H9 (cell line): ENCODE measurements around the gene FUNDC2. TPM values are rescaled to one million over a fixed set of nuclear protein-coding genes. Genes with fewer than 3 reads are reported as not detected.

Source experiments
- DNase-seq: peaks from one replicate; pipeline ENCODE4 v3.0.0-alpha.2; 2017
- H2AFZ ChIP-seq: one replicate; pipeline ENCODE4 v1.6.1; 2013; ENCODE audit warnings: mild to moderate bottlenecking, low read length, control low read depth, moderate library complexity
- H2AK5ac ChIP-seq: 2 replicates; pipeline ENCODE4 v1.6.1; 2013; ENCODE audit warnings: low read length, control low read depth, mixed read lengths; ENCODE audit not compliant: insufficient read length
- H2BK120ac ChIP-seq: one replicate; pipeline ENCODE4 v1.6.1; 2013; ENCODE audit warnings: low read depth, mild to moderate bottlenecking, low read length, control low read depth, inconsistent platforms; ENCODE audit not compliant: poor library complexity, severe bottlenecking
- H2BK12ac ChIP-seq: 2 replicates; pipeline ENCODE4 v1.6.1; 2013; ENCODE audit warnings: low read length, control low read depth, mixed read lengths, low read depth; ENCODE audit not compliant: insufficient read length
- H2BK15ac ChIP-seq: 2 replicates; pipeline ENCODE4 v1.6.1; 2013; ENCODE audit warnings: low read depth, low read length, control low read depth
- H2BK20ac ChIP-seq: one replicate; pipeline ENCODE4 v1.6.1; 2013; ENCODE audit warnings: low read depth, mild to moderate bottlenecking, low read length, control low read depth, inconsistent platforms; ENCODE audit not compliant: poor library complexity, severe bottlenecking
- H2BK5ac ChIP-seq: 2 replicates; pipeline ENCODE4 v1.6.1; 2013; ENCODE audit warnings: low read length, control low read depth, mixed read lengths; ENCODE audit not compliant: insufficient read length
- H3K14ac ChIP-seq: 2 replicates; pipeline ENCODE4 v1.6.1; 2013; ENCODE audit warnings: low read length, control low read depth; ENCODE audit not compliant: insufficient read depth
- H3K18ac ChIP-seq: 2 replicates; pipeline ENCODE4 v1.6.1; 2013; ENCODE audit warnings: low read depth, mild to moderate bottlenecking, mixed read lengths, low read length, control low read depth; ENCODE audit not compliant: insufficient read length
- H3K23ac ChIP-seq: 2 replicates; pipeline ENCODE4 v1.6.1; 2013; ENCODE audit warnings: low read length, control low read depth, mixed read lengths, low read depth; ENCODE audit not compliant: insufficient read length
- H3K23me2 ChIP-seq: 2 replicates; pipeline ENCODE4 v1.6.1; 2013; ENCODE audit warnings: low read depth, mild to moderate bottlenecking, mixed read lengths, low read length, control low read depth; ENCODE audit not compliant: insufficient read length, poor library complexity, severe bottlenecking
- H3K27ac ChIP-seq: 2 replicates; pipeline ENCODE4 v1.5.1; 2013; ENCODE audit warnings: low read length, control low read depth, mixed read lengths, low read depth; ENCODE audit not compliant: insufficient read length
- H3K27me3 ChIP-seq: 2 replicates; pipeline ENCODE4 v1.6.1; 2013; ENCODE audit warnings: low read length, control low read depth, inconsistent platforms; ENCODE audit not compliant: insufficient read depth
- H3K4ac ChIP-seq: 2 replicates; pipeline ENCODE4 v1.6.1; 2013; ENCODE audit warnings: low read depth, mild to moderate bottlenecking, control low read depth, inconsistent platforms, low read length, moderate library complexity
- H3K4me1 ChIP-seq: 2 replicates; pipeline ENCODE4 v1.6.1; 2013; ENCODE audit warnings: low read length, control low read depth, inconsistent platforms; ENCODE audit not compliant: insufficient read depth
- H3K4me2 ChIP-seq: 2 replicates; pipeline ENCODE4 v1.6.1; 2013; ENCODE audit warnings: low read length, control low read depth, mixed read lengths; ENCODE audit not compliant: insufficient read length, insufficient read depth
- H3K56ac ChIP-seq: 2 replicates; pipeline ENCODE4 v1.6.1; 2013; ENCODE audit warnings: low read depth, mild to moderate bottlenecking, mixed read lengths, low read length, control low read depth; ENCODE audit not compliant: insufficient read length
- H3K79me1 ChIP-seq: 2 replicates; pipeline ENCODE4 v1.6.1; 2013; ENCODE audit warnings: low read depth, mild to moderate bottlenecking, moderate library complexity, low read length, control low read depth, inconsistent platforms; ENCODE audit not compliant: insufficient read depth, poor library complexity, severe bottlenecking
- H3K79me2 ChIP-seq: 2 replicates; pipeline ENCODE4 v1.6.1; 2013; ENCODE audit warnings: low read length, control low read depth, inconsistent platforms; ENCODE audit not compliant: insufficient read depth
- H3K9ac ChIP-seq: 2 replicates; pipeline ENCODE4 v1.6.1; 2013; ENCODE audit warnings: low read length, control low read depth, mixed read lengths; ENCODE audit not compliant: insufficient read length; ENCODE audit errors: extremely low read depth
- H3K9me3 ChIP-seq: one replicate; pipeline ENCODE4 v1.6.1; 2013; ENCODE audit warnings: low read depth, low read length, inconsistent platforms; ENCODE audit not compliant: control insufficient read depth
- H3T11ph ChIP-seq: one replicate; pipeline ENCODE4 v1.6.1; 2013; ENCODE audit warnings: mild to moderate bottlenecking, low read length, control low read depth, inconsistent platforms
- H4K20me1 ChIP-seq: one replicate; pipeline ENCODE4 v1.6.1; 2013; ENCODE audit not compliant: control insufficient read depth, insufficient read length, insufficient read depth
- H4K5ac ChIP-seq: 2 replicates; pipeline ENCODE4 v1.6.1; 2013; ENCODE audit warnings: low read depth, mild to moderate bottlenecking, mixed read lengths, low read length, control low read depth; ENCODE audit not compliant: insufficient read length
- H4K8ac ChIP-seq: replicated peaks from 2 replicates; pipeline ENCODE4 v1.6.1; 2013; ENCODE audit warnings: low read length, control low read depth, mixed read lengths, low read depth; ENCODE audit not compliant: insufficient read length
- H4K91ac ChIP-seq: 2 replicates; pipeline ENCODE4 v1.6.1; 2013; ENCODE audit warnings: low read depth, mild to moderate bottlenecking, moderate library complexity, mixed read lengths, low read length, control low read depth; ENCODE audit not compliant: insufficient read length
- H3K27ac Mint-ChIP-seq, 3 experiments: 2 replicates in 2 of 3; 3 replicates in 1 of 3; pipeline ENCODE4 v1.8.0; 2020 to 2021; ENCODE audit warnings: mixed read lengths in 3 of 3, mild to moderate bottlenecking in 1 of 3, moderate library complexity in 1 of 3
- H3K27me3 Mint-ChIP-seq: 2 replicates; pipeline ENCODE4 v1.8.0; 2021; ENCODE audit warnings: low read depth, mild to moderate bottlenecking, moderate library complexity, mixed read lengths
- H3K36me3 Mint-ChIP-seq, 3 experiments: 2 replicates in 2 of 3; 3 replicates in 1 of 3; pipeline ENCODE4 v1.8.0; 2020 to 2021; ENCODE audit warnings: low read depth in 3 of 3, mixed read lengths in 3 of 3; ENCODE audit not compliant: insufficient read depth in 1 of 3
- H3K4me1 Mint-ChIP-seq, 2 experiments: 2 replicates each; pipeline ENCODE4 v1.8.0; 2020; ENCODE audit warnings: mixed read lengths in 2 of 2
- H3K4me3 Mint-ChIP-seq, 2 experiments: 2 replicates in 1 of 2; 3 replicates in 1 of 2; pipeline ENCODE4 v1.8.0; 2020 to 2021; ENCODE audit warnings: mild to moderate bottlenecking in 2 of 2, mixed read lengths in 2 of 2, moderate library complexity in 1 of 2
- H3K9me3 Mint-ChIP-seq, 2 experiments: 2 replicates in 1 of 2; 3 replicates in 1 of 2; pipeline ENCODE4 v1.8.0; 2020; ENCODE audit warnings: mild to moderate bottlenecking in 2 of 2, mixed read lengths in 2 of 2, moderate library complexity in 1 of 2
- WGBS: extraction: QIAGEN DNeasy Blood & Tissue Kit; methylation state at CpG from one replicate; pipeline ENCODE4 v1.1.7; 2013; ENCODE audit warnings: missing lambda C conversion rate, low lambda C conversion rate, mixed read lengths; ENCODE audit not compliant: insufficient read length; ENCODE audit errors: extremely low coverage; 5-methylcytosine and 5-hydroxymethylcytosine counted together
- total RNA-seq: library from RNA; stranded (reverse); gene quantifications from 2 replicates; pipeline ENCODE4 v1.2.1, GENCODE V29; 2021
- TF ChIP-seq, protein P1 (sequence below): fragments of 200-600 bp; sonication (generic); conservative IDR thresholded peaks from 3 replicates; pipeline ENCODE4 v1.8.0; 2021; ENCODE audit warnings: antibody characterized with exemption, mild to moderate bottlenecking

Gene FUNDC2
- total RNA-seq, 1 experiment from 2014 or later: 62.1 TPM

DNA sequence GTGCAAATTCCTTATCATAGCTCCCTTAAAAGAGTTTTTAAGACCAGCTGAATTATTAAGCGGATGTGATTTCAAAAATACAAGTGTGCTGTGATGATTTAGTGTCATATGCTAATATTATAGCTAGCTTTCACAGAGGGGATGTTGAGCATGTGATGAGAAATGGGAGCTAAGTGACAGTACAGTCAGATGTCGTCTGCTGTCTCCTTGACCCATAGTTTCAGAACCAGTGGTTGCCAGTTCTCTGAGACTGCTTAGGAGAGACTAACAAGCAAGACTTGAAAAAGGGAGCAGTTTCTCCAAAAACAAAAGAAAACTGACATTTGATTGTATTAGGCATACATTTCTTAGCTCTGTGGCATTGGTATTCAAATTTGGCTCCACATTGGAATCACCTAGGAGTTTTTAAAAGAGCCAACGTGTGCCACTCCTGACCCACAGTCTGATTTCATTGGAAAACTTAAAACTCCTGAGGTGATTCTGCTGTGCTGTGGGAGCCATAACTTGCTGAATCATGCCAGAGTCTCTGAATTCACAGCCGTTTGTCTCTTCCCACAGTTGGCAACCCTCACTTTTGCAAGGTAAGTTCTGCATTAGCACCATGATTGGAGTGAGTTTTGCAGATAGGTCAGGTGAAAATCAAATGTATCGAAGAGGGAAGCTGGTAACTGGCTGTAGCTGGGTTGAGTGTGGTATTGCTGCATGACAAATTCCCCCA lies 20.3 kb downstream of the FUNDC2 start:
- H3K4me1 ChIP-seq: no peaks in the 10 kb centered on the region
- no peak overlapping the region for H3K27ac Mint-ChIP-seq
- no peak overlapping the region for H3K14ac ChIP-seq
- peaks cover 2% of the 10 kb centered on the region; the same call in 1 of the 2 replicates for H3K27me3 Mint-ChIP-seq
- no peak overlapping the region for H3T11ph ChIP-seq
- no peaks in the 10 kb centered on the region for H3K79me1 ChIP-seq
- H4K91ac ChIP-seq: no peak overlapping the region
- no peak overlapping the region for H2AK5ac ChIP-seq
- no peak overlapping the region for H4K8ac ChIP-seq
- H3K4me2 ChIP-seq: no peak overlapping the region
- no peak overlapping the region; a peak in 1 of 5 replicates for H3K4me3 Mint-ChIP-seq
- H2BK15ac ChIP-seq: no peak overlapping the region
- no peak overlapping the region for H2BK20ac ChIP-seq
- H3K36me3 Mint-ChIP-seq: peaks cover 8 to 14% (median 8%) of the 10 kb centered on the region in 3 experiments; a peak in 5 of 7 replicates
- H2BK120ac ChIP-seq: no peak overlapping the region
- H3K4ac ChIP-seq: no peak overlapping the region
- no peak for DNase-seq
- no peak overlapping the region for H3K9ac ChIP-seq
- no peak overlapping the region for H2BK12ac ChIP-seq
- TF ChIP-seq, protein P1, sequence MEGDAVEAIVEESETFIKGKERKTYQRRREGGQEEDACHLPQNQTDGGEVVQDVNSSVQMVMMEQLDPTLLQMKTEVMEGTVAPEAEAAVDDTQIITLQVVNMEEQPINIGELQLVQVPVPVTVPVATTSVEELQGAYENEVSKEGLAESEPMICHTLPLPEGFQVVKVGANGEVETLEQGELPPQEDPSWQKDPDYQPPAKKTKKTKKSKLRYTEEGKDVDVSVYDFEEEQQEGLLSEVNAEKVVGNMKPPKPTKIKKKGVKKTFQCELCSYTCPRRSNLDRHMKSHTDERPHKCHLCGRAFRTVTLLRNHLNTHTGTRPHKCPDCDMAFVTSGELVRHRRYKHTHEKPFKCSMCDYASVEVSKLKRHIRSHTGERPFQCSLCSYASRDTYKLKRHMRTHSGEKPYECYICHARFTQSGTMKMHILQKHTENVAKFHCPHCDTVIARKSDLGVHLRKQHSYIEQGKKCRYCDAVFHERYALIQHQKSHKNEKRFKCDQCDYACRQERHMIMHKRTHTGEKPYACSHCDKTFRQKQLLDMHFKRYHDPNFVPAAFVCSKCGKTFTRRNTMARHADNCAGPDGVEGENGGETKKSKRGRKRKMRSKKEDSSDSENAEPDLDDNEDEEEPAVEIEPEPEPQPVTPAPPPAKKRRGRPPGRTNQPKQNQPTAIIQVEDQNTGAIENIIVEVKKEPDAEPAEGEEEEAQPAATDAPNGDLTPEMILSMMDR: no peak
- no peak overlapping the region for H3K23ac ChIP-seq
- no peak overlapping the region for H4K5ac ChIP-seq
- no peaks in the 10 kb centered on the region for H3K23me2 ChIP-seq
- H3K27ac ChIP-seq: no peak overlapping the region
- peaks cover 17% of the 10 kb centered on the region for H3K9me3 ChIP-seq
- H2BK5ac ChIP-seq: no peak overlapping the region
- H3K27me3 ChIP-seq: no peaks in the 10 kb centered on the region
- H3K9me3 Mint-ChIP-seq: peaks cover 67 to 77% of the 10 kb centered on the region in 2 experiments
- no peak overlapping the region for H3K18ac ChIP-seq
- no CpG with 5 or more reads among the region's 5 CpGs for WGBS
- H3K79me2 ChIP-seq: no peaks in the 10 kb centered on the region
- peaks cover 5 to 8% of the 10 kb centered on the region in 2 experiments; a peak in 2 of 4 replicates for H3K4me1 Mint-ChIP-seq
- no peak overlapping the region for H3K56ac ChIP-seq
- H4K20me1 ChIP-seq: no peaks in the 10 kb centered on the region
- no peak overlapping the region for H2AFZ ChIP-seq
